Ramos (cell line): ENCODE measurements around the gene FASN.
"Not testable (repeated sequence)": the region's sequence is repeated elsewhere in the genome, so short reads cannot be mapped to it uniquely, and the experiment has no call there.

Experiments
- in situ Hi-C: fragments of 300-500 bp; cut with MboI; formaldehyde crosslinking; loops from one replicate; pipeline ENCODE4 v1.14.3; 2022; ENCODE audit warnings: low sequenced_read_pairs; ENCODE audit not compliant: unreplicated experiment

The FASN gene

DNA sequence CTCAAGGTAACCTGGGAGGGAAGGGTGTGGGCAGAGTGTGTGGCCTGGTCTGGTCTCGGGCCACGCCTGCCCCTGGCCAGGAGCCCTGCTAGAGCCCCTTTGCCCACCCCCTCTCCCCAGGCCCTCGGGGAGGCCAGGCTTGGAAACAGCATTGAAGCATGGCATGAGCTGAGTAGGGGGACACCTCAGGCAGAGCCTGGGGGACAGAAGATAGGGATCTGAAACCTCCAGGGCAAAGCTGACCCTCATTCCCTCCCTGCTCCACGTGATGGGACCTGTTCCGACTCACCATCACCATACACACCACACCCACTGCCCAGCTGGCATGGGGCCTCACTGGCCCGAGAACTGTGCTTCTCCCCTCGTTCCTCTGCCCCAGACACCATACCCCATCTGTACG lies 48.9 kb downstream of the FASN start:
- in situ Hi-C loops = no loop called here

DNA sequence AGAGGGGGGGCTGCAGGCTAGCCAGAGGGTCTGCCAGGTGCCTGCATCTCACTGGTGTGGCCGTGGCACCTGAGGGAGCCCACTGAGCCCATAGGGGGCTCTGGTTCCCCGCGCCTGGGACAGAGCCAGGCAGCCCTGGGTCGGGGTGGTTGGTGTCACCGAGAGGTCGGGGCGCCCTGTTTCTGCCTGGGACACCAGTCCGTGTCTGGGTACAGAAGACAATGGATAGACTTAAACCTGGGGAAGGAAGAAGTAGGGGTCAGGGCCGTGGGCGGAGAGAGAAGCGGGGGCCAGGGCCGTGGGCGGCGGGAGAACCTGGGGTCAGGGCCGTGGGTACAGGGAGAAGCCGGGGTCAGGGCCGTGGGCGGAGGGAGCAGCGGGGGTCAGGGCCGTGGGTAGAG lies 49.5 kb downstream of the FASN start:
- in situ Hi-C loops = no loop called here

DNA sequence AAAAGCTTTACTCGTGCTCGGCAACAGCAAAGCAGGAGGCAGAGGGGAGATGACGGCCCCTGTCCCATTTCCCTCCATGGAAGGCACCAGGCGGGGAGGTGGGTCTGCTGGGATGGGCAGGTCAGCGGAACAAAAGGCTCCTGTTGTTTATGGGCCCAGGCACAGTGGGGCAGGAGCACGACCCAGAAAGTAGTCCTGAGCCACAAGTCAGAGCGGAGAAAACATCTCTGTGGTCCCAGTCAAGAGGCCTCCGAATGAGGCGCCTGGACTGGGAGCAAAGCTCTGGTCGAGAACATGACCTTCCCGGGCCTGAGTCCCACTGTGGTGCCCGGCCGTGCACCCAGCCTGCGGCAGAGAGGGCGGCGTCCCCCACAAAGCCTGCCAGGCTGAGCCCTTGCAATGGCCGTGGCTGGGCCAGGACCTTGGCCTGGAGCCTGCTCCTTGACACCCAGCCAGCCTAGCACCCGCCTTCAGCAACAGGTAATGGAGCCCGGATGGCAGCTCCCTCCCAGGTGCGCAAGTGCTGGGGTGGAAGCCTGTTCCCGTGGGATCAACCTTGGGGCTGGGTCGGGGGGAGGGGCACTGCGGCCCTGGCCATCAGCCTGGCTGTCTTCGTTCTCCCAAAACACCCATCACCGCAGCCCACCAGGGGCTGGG lies 50.0 kb downstream of the FASN start:
- in situ Hi-C loops = no loop called here

DNA sequence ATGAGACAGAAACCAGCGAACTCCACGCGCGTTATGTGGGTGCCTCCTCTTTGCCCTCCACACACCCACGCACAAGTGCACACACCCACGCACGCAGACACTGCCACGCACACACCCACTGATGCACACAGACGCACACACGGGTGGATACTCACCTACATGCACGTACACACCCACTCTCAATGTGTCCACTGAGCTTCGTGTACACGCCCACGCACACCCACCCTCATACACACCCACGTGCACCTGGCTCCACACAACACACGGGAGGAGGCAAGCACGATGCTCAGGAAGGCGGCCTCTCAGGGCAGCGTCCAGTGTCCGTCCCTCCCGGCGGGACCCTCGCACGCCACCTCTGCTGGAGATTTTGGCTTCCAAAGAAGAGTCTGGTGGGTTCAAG lies 50.7 kb downstream of the FASN start:
- in situ Hi-C loops = no loop called here

DNA sequence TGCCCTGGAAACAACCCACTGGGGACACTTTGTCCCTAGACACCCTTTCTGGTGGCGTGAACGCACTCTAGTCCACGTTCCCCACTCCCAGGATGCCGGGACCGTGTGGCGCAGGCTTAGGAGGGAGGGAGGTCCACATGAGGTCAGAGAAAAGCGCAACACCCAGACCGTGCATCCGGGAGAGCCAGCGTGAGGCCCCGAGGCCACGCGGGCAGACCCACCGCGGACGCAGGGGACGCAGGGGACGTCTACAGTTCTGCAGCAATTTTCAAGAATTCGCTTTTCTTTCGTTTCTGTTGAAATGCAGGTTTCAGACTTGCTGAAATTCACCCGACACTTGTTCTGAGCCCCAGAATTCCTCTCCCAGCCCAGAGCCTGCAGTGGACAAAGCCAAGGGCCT lies 51.1 kb downstream of the FASN start:
- in situ Hi-C loops = no loop called here

DNA sequence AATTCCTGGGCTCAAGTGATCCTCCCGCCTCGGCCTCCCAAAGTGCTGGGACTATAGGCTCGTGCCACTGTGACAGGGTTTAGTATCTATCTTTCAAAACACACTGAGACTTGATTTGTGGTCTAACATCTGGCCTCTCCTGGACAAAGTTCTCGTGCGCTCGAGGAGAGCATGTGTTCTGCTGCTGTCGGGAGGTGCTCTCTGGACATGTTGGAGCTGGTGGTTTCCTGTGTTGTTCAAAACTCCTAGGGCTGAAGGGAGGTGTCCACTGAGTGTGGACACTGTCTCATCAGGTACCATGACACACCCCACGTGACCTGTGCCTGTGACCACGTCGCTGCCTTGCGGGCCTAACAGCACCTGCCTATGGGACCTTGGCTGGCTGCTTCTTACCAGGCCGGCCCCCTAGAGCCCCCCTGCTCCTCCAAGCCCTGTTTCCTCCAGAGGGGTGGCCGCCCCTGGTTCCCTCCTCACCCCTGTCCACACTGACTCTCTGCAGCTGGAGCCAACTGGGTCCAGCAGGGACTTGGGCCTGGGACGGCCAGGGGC lies 52.0 kb downstream of the FASN start:
- in situ Hi-C loops = no loop called here

DNA sequence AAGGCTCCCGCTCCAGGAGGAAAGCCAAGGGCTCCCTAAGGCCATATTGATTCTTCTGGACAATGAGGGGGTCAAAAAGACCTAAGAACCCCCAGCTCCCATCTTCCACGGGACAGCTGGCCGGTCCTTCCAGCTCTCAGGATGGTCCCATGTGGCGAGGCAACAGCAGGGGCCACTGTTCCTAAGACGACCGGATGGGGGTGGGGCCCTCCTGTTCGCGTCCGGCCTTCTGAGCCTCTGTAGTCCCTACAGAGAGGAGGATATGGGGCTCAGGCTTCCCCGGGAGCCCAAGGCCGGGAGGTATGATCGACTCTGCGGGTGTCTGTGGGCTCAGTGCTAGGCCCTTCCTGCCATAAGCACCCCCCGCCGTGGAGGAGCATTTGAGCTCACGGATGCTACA lies 54.5 kb downstream of the FASN start:
- in situ Hi-C loops = no loop called here

DNA sequence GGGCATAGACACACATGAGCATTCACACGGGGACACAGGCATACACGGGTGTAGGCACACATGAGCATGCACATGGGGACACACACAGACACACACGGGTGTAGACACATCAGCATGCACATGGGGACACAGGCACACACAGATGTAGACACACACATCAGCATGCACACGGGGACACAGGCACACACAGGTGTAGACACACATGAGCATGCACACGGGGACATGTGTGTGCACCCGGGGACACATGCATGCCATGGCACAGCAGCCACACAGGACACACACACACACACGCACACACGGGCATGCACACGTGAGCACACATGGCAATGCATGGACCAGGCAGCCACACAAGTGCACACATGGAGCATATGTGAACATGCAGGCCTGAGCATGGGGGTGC lies 55.4 kb downstream of the FASN start:
- in situ Hi-C loops = no loop called here

DNA sequence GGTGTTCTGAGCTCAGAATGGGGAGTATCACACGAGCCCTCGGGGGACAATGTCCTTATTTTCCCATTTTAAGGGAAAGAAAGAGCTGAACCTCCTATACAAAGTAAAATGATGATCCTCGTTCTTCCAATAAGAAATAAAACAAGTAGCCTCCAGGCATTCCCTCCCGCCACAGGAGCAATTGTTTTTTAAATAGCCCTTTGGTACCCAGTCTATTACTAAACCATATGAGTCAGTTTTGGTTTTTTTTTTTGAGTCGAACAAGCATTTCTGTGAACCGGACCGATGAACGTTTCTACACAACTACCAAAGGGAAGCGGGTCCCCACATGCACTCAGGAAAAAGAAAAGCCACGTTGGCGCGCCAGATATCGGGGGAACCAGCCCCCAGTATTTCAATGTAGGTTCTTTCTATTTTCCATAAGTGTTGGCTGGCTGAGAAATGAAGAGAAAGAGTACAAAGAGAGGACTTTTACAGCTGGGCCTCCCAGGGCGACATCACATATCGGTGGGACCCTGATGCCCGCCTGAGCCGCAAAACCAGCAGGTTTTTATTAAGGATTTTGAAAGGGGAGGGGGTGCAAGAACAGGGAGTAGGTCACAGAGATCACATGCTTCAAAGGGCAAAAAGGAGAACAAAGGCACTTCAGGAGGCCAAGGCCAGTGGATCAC lies 56.8 kb downstream of the FASN start:
- in situ Hi-C loops = no loop called here

DNA sequence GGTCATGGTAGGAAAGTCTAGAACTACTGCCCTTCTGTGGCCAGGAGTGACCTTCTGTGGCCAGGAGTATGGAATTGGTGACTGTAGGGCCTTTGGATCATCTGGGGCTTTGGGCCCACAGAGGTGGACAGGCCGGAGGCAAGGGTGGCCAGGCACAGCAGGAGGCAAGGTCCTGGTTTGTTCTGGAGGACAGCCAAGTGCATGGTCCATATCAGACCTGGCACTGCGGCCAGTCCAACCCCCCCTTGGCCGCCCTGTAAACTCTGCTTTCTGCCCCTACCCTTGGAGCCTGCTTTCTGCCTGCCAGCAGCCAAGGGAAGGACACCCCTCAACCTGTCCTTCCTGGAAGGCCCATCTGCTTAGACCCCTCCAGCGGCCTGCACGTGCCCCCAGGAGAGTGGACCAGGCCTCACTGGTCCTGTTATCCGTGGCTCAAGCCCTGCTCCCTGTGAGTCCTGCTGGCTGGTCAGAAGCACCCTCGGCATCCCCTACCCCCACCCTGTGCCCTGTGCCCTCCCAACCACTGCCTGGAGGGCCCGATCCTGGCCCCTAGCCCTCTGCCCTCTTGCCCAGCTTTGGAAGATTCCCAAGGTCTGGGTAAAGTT lies 58.2 kb downstream of the FASN start:
- in situ Hi-C loops = no loop called here

DNA sequence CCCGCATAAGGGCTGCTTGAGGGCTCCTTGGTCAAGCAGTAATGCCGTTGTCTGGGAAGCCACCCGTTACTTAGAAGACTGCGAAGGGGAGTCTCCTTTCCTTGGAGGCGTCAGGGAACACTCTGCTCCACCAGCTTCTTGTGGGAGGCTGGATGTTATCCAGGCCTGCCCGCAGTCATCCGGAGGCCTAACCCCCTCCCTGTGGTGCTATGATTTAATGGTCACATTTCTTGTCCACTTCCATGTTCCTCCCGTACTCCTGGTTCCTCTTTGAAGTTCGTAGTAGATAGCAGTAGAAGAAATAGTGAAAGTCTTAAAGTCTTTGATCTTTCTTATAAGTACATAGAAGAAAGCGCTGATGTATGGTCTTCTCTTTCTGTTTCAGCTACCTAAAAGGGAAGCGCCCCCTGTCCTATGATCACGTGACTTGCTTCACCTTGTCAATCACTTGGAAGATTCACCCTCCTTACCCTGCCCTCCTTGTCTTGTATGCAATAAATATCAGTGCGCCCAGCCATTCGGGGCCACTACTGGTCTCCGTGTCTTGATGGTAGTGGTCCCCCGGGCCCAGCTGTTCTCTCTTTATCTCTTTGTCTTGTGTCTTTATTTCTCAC lies 59.1 kb downstream of the FASN start:
- in situ Hi-C loops = not testable (repeated sequence)

DNA sequence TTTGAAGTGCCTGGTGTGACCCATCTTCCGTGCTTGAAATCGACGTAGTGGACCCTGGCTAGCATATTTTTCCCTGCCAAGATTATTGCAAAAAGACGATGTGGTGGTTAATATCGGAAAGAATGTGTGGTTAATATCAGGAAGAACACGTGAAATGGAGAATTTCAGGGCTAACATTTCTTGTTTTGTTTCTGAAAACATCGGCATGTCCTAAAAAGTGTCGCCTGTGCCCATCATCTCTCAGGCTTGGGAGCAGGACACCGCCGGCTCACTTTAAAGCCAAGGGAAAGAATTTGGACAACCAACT lies 60.2 kb downstream of the FASN start:
- in situ Hi-C loops = no loop called here

DNA sequence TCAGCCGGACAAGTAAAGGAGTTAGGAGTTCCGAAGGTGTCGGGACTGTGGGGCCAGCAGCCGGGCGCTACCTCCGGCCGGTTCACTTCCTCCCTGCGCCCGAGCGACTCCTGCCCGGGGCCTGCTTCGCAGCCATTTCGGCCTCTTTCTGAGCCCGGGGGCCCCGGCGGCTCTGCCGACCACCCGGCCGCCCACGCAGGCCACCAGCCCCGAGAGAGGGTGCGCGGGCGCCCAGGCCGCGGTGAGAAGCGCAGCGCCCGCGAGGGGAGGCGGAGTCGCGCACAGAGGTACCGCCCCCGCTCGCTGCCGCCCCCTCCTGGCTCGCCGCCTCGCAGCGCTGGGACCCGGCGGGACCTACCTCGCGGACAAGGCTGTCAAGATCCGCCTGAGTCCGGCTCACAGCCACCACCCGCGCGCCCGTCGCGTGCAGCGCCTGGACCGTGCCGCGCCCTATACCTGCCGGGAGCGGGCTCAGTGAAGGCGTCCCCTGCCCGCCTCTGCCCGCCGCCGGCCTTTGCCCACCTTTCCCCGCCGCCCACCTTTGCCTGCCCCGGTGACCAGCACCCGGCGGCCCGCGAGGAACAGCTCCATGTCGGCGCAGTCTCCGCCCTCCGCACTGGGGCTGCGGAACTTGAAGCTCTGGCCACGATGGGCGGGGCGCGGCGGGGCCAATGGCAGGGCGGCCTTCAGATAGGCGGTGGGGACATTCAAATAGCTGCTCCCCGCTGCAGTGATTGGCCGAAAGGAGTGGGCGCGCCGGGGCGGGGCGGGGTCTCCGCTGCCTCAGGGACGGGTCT lies 60.7 kb downstream of the FASN start, which contains the start of gene DCXR:
DCXR (minus strand) TSS at position 606 of the 797 bp plus-strand sequence; CDS start at position 591, 15 bp downstream.
- in situ Hi-C loops = no loop called here

DNA sequence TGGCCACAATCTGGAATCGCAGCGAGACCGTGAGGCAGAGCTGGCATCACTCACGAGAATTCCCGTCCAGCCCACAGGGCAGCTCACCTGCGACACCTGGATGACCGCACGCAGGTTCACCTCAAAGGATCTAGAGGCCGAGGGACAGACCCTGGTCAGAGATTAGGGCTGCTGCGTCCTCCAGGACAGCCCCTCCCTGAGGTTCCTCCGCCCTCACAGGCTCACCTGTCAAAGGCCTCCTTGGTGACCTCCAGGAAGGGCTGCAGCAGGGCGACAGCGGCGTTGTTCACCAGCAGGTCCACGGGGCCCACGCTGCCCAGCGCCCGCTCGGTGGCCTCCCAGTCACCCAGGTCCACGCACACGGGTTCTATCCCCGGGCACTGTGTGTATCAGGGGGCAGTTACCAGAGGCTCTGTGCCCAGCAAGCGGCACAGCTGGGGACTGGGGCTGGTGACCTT lies 61.4 kb downstream of the FASN start:
- in situ Hi-C loops = no loop called here

DNA sequence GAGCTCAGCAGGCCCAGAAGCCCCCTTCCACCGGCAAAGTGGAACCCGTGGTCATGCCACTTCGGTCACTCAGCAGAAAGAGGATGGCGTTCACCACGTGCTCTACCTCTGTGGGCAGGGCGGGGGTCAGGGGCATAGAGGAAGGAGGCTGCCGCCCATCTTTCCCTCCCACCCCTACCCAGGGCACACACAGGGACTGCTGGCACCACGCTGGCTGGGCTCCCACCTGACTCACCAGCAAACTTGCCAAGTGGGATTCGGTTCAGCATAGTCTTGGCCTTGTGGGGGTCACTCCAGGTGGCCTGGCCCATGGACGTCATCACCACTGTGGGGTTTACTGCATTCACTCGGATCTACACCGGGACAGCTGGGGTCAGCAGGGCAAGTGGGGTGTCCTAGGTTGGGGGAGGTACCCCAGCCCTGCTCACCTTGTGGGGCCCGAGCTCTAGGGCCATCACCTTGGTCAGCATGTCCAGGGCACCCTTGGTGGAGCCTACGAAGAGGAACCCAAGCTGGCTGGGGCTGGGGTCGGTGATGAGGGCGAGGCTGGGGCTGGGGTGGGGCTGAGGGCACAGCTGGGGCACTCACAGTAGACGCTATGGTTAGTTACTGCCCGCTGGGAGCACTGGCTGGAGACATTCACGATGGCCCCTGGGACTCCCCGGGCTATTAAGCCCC lies 61.9 kb downstream of the FASN start:
- in situ Hi-C loops = no loop called here

DNA sequence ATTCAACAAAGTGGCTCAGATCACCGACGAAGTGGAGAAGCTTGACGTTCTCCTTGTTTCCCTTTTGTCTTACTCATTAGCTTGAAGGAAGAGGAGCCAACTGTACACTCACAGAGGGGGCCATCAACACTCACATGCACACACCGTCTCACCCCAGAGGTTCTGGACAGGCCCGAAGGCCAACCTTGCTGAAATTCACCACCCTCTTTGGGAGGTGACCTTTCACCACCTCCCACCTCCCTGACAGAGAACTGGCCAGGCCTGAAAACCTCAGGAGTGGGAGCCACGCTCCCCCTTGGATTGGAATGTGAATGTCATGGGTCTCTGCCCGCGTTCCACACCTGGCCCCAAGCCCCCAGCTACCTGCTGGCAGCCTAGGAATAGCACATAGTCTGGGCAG lies 62.5 kb downstream of the FASN start:
- in situ Hi-C loops = no loop called here

DNA sequence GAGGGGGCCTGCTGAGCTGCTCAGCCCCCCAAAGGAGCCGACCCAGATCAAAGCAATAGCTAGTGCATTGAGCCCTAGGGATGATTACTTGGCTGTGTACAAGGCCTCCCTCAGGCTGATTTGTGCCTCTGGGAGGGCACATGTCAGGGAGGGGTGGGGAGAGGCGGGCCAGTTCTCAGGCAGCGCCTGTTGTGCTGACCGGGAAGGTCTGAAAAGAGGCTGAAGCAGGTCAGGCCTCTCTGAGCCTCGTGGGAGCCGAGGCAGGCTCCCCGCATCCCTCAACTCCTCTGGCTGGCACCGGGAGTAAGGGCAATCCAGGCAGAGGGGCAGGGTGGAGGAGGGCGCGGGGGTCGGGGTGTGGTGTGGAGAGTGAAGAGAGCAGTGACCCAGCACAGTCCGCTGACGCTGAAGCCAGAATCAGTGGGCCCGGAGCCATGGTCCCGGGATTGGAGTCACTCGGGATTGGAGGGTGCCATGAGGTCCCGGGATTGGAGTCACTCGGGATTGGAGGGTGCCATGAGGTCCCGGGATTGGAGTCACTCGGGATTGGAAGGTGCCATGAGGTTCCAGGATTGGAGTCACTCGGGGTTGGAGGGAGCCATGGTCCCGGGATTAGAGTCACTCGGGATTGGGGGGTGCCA lies 63.5 kb downstream of the FASN start:
- in situ Hi-C loops = loop anchor here (5.0 kb wide), 1 partner anchor 123 kb away; no protein-coding TSS in a partner anchor

DNA sequence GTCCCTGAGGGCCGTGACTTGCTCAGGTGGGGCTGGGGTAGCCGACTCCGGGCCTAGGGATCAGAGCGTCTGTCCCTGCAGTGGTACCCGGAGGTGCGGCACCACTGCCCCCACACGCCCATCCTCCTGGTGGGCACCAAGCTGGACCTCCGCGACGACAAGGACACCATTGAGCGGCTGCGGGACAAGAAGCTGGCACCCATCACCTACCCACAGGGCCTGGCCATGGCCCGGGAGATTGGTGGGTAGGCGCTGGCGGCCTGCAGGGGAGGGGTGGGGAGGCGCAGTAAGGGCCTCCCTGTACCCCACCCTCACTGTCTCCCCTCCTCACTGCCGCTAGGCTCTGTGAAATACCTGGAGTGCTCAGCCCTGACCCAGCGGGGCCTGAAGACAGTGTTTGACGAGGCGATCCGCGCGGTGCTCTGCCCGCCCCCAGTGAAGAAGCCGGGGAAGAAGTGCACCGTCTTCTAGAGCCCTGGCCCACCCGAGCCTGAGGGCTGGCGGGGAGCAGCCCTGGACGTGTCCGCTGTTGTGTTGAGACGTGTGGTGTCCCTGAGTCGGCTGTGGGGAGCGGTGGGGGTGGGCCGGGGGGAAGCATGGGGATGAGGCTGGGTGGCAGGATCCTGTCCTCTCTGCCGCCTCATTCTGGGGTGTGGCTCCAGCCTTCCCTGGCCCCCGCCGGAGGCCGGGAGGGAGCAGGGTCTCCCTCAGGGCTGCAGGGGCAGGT lies 64.5 kb downstream of the FASN start:
- in situ Hi-C loops = loop anchor here (5.0 kb wide), 1 partner anchor 124 kb away; no protein-coding TSS in a partner anchor
